ENCODE measurements around the gene TEX48.
A peak's percentile ranks its signal among the peaks of the same experiment; 100 is the strongest.

Gene TEX48

DNA sequence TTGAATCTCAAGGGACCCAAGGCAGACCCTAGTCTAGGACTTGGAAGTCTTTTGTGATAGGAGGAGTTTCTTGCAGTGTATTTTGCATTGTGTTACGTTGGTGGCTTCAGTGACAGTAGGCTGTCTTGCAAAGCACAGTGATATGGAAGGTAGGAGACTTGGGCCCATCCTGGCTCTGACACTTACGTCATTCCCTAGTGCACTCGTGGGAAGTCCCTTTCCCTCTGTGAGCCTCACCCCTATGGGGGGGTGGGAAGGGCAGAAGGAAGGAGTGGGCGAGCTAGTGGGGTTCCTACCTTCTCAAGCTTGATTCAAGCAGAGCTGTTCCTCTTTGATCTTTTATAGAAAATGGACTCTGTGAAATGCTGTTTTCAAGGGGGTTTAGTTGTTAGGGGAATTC lies 15.1 kb downstream of the TEX48 start:
- no peaks in the 10 kb centered on the region for H3K9me3 ChIP-seq (ENCODE audit: control insufficient read depth in 2 of 2, low read length in 2 of 2)
- no peak overlapping the region for H3K27ac ChIP-seq (ENCODE audit: low read length)
- no peaks in the 10 kb centered on the region for H3K36me3 ChIP-seq (ENCODE audit: control insufficient read depth in 2 of 2, insufficient read depth in 2 of 2, low read length in 2 of 2)
- H3K4me1 ChIP-seq (ENCODE audit: control insufficient read depth, insufficient read depth, low read length) = no peaks in the 10 kb centered on the region
- peaks cover 0 to 2% of the 10 kb centered on the region in 2 donors for H3K27me3 ChIP-seq (ENCODE audit: control insufficient read depth in 1 of 2, insufficient read depth in 2 of 2, low read length in 2 of 2)
- no peak overlapping the region for H3K9ac ChIP-seq (ENCODE audit: low read length in 2 of 2)
- H3K4me3 ChIP-seq (ENCODE audit: low read length in 2 of 2) = no peak overlapping the region

DNA sequence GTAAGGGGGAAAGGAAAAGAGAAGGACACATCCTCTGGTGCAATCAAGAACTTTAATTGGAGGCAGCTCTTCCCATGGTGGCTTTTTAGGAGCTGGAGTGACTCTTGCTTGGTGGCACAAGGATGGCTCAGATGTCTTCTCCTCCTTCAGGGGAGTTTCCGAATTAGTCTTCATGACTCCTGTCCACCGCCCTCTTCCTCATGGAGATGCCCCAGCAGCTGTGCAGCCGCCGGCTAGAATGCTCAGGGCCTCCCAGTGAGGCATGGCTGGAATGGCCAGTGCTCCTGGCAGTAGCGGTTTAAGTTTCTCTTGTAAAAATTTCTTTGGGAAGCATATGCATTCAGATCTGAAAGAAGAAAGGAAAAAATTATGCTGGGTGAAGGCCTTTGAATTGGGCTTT lies 15.6 kb downstream of the TEX48 start:
- Histone ChIP-seq H3K36me3 (ENCODE audit: control insufficient read depth in 2 of 2, insufficient read depth in 2 of 2, low read length in 2 of 2) (no peaks in the 10 kb centered on the region), H3K27me3 (ENCODE audit: control insufficient read depth in 1 of 2, insufficient read depth in 2 of 2, low read length in 2 of 2) (no peaks in the 10 kb centered on the region), H3K27ac (ENCODE audit: low read length) (no peak overlapping the region), H3K9ac (ENCODE audit: low read length in 2 of 2) (no peak overlapping the region), H3K4me3 (ENCODE audit: low read length in 2 of 2) (no peak overlapping the region), H3K9me3 (ENCODE audit: control insufficient read depth in 2 of 2, low read length in 2 of 2) (no peaks in the 10 kb centered on the region), H3K4me1 (ENCODE audit: control insufficient read depth, insufficient read depth, low read length) (no peaks in the 10 kb centered on the region)

DNA sequence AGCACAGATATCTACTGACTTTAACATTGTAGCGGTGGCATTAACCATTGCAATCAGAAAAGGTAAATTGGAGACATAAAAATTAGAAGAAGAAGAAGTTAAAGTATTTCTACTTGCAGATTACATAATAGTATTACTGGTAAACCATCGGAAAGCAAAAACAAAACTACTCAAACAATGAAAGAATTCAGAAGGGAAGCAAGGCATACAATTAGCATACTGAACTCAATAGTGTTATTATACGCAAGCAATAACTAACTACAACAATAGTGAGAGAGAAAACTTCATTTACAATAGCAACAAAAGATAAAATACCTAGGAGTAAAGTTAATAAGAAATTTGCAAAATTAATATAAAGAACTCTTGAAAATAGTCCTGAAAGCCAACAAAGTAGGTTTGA lies 17.8 kb downstream of the TEX48 start:
- no peaks in the 10 kb centered on the region for H3K4me1 ChIP-seq (ENCODE audit: control insufficient read depth, insufficient read depth, low read length)
- H3K9ac ChIP-seq (ENCODE audit: low read length in 2 of 2) = no peak overlapping the region
- no peaks in the 10 kb centered on the region for H3K36me3 ChIP-seq (ENCODE audit: control insufficient read depth in 2 of 2, insufficient read depth in 2 of 2, low read length in 2 of 2)
- no peaks in the 10 kb centered on the region for H3K27me3 ChIP-seq (ENCODE audit: control insufficient read depth in 1 of 2, insufficient read depth in 2 of 2, low read length in 2 of 2)
- H3K4me3 ChIP-seq (ENCODE audit: low read length in 2 of 2) = no peak overlapping the region
- no peaks in the 10 kb centered on the region for H3K9me3 ChIP-seq (ENCODE audit: control insufficient read depth in 2 of 2, low read length in 2 of 2)
- H3K27ac ChIP-seq (ENCODE audit: low read length) = no peak overlapping the region

DNA sequence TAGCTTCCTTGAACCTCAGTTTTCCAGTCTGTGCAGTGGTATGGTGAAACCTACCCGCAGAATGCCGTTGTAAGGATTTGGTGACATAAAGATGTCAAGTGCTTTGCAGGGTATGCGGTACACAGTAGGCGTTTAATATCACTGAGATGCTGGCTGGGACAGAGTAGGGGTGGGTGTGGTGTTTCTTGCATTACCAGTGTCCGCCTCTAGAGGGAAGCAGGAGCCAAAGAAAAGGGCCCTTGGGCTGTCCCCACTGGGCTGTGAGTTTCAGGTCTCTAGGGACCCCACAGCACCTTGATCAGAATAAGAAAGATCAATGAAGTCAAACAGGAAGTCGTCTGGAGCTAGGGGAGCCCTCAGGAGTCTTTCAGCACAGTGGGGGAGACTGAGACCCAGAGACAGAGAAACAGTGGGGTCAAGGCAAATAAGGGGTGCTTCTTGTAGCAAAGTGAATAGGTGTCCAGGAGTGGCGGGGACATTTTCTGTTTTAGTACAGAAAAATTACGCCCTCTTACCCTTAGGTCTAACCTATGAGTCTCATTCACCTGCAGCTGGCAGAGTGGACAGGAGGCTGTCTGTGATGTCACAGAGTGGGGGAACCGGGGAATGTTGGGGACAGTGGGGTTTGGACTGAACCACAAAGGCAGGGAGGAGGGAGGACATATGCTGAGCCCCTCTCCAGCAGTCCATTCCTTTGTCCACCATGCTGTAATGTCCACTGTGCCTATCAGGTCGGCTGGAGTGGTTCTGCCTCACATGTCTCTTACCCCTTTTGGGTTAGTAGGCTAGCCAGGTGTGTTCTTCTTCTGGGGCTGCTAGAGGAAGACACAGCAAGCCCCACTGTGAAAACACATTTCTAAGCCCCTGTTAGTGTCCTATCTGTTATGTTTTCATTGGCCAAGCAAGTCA lies 19.7 kb downstream of the TEX48 start:
- Histone ChIP-seq H3K27ac (ENCODE audit: low read length) (no peak overlapping the region), H3K4me3 (ENCODE audit: low read length in 2 of 2) (no peak overlapping the region), H3K27me3 (ENCODE audit: control insufficient read depth in 1 of 2, insufficient read depth in 2 of 2, low read length in 2 of 2) (no peaks in the 10 kb centered on the region), H3K4me1 (ENCODE audit: control insufficient read depth, insufficient read depth, low read length) (no peaks in the 10 kb centered on the region), H3K36me3 (ENCODE audit: control insufficient read depth in 2 of 2, insufficient read depth in 2 of 2, low read length in 2 of 2) (no peaks in the 10 kb centered on the region), H3K9me3 (ENCODE audit: control insufficient read depth in 2 of 2, low read length in 2 of 2) (no peaks in the 10 kb centered on the region), H3K9ac (ENCODE audit: low read length in 2 of 2) (no peak overlapping the region)

DNA sequence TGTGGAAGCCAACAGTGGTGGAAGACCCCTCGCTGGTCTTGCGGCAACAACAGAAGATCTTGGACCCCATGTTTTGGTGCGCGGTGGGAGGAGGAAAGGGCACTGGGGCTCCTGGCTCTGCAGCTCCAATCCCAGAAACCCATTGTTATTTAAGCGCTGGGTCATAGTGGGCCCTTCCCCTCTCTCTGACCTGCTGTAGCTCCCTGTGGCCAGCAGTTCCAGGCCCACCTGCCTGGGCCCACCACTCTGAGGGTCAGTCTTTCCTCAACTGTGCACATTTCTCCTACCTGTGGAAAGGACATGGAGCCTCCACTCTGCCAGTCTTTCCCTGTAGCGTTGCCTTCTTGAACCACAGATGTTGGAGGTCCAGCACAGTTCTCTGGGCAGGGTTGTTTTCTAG lies 24.3 kb downstream of the TEX48 start, which contains the start of gene TEX53:
TSS of gene TEX53 (minus strand) at position 101 of the 400 bp plus-strand sequence. CDS start at position 70, 31 bp downstream.
- Histone ChIP-seq H3K9ac (ENCODE audit: low read length in 2 of 2) (no peak within 1 kb of the TSS), H3K4me1 (ENCODE audit: control insufficient read depth, insufficient read depth, low read length) (peaks cover 3% of the 10 kb centered on the region), H3K36me3 (ENCODE audit: control insufficient read depth in 2 of 2, insufficient read depth in 2 of 2, low read length in 2 of 2) (no peaks in the 10 kb centered on the region), H3K4me3 (ENCODE audit: low read length in 2 of 2) (no peak within 1 kb of the TSS), H3K27ac (ENCODE audit: low read length) (no peak within 1 kb of the TSS), H3K27me3 (ENCODE audit: control insufficient read depth in 1 of 2, insufficient read depth in 2 of 2, low read length in 2 of 2) (no peaks in the 10 kb centered on the region), H3K9me3 (ENCODE audit: control insufficient read depth in 2 of 2, low read length in 2 of 2) (no peaks in the 10 kb centered on the region)

DNA sequence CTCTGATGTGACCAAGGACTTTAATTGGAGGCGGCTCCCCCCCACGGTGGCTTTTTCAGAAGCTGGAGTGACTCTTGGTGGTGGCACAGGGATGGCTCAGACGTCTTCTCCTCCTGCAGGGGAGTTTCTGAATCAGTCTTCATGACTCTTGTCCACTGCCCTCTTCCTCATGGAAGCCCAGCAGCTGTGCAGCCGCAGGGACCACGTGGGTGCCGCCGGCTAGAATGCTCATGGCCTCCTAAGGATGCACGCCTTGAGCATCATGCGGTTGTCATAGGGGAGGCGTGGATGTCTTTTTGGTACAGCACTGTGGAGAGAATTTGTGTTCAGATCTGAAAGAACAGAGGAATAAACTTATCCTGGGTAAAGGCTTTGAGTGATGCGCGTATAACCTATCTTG lies 25.7 kb downstream of the TEX48 start:
- no peak overlapping the region for H3K4me3 ChIP-seq (ENCODE audit: low read length in 2 of 2)
- no peaks in the 10 kb centered on the region for H3K36me3 ChIP-seq (ENCODE audit: control insufficient read depth in 2 of 2, insufficient read depth in 2 of 2, low read length in 2 of 2)
- H3K27ac ChIP-seq (ENCODE audit: low read length) = no peak overlapping the region
- no peaks in the 10 kb centered on the region for H3K27me3 ChIP-seq (ENCODE audit: control insufficient read depth in 1 of 2, insufficient read depth in 2 of 2, low read length in 2 of 2)
- peaks cover 3% of the 10 kb centered on the region for H3K4me1 ChIP-seq (ENCODE audit: control insufficient read depth, insufficient read depth, low read length)
- H3K9ac ChIP-seq (ENCODE audit: low read length in 2 of 2) = no peak overlapping the region
- H3K9me3 ChIP-seq (ENCODE audit: control insufficient read depth in 2 of 2, low read length in 2 of 2) = no peaks in the 10 kb centered on the region

DNA sequence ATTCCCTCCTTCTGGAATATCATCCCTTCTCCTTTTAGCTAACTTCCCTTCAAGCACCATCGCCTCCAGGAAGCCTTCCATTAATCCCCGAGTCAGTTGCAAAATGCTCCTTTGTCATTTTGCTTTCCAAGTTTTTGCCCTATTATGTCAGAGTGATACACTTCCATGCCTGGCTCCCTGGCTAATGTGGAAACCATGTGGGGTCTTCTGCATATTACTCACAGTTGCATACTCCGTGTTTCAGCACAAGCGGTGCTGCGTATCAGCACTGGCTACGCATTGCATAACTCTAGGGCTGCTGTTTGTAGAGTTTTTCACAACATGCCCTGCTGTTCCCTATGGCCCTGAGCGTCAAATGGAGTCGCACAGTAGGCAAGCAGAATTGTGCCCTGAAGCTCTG lies 26.3 kb downstream of the TEX48 start:
- no peak overlapping the region for H3K27ac ChIP-seq (ENCODE audit: low read length)
- H3K4me1 ChIP-seq (ENCODE audit: control insufficient read depth, insufficient read depth, low read length) = peaks cover 3% of the 10 kb centered on the region
- no peaks in the 10 kb centered on the region for H3K27me3 ChIP-seq (ENCODE audit: control insufficient read depth in 1 of 2, insufficient read depth in 2 of 2, low read length in 2 of 2)
- no peak overlapping the region for H3K4me3 ChIP-seq (ENCODE audit: low read length in 2 of 2)
- no peak overlapping the region for H3K9ac ChIP-seq (ENCODE audit: low read length in 2 of 2)
- H3K36me3 ChIP-seq (ENCODE audit: control insufficient read depth in 2 of 2, insufficient read depth in 2 of 2, low read length in 2 of 2) = no peaks in the 10 kb centered on the region
- H3K9me3 ChIP-seq (ENCODE audit: control insufficient read depth in 2 of 2, low read length in 2 of 2) = no peaks in the 10 kb centered on the region

DNA sequence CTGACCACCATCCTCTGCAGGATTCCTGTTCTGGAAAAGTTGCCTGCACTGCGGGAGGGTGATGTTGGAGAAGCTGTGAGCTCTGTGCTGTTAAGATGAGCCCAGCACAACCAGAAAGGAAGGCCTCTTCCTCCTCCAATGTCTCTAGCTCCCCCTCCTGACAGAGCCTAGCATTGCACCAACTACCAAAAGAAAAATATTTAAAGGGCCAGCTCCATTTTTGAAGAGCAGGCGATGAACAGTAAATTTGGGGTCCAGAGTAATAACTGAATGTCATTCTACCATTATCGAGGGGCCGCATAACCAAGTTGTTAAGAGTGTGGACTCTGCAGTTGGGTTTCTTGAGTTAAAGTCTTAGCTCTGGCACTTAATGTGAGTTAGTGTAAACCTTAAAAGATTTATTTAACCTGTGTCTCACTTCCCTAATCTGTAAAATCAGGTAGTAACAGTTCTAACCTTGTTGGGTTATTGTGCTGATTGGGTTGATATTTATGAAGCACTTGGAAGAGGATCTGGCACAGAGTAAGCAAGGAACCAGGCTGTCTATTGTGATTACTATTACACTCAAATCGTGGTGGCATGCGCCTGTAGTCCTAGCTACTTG lies 28.3 kb downstream of the TEX48 start:
- Histone ChIP-seq H3K9me3 (ENCODE audit: control insufficient read depth in 2 of 2, low read length in 2 of 2) (no peaks in the 10 kb centered on the region), H3K4me3 (ENCODE audit: low read length in 2 of 2) (no peak overlapping the region), H3K27me3 (ENCODE audit: control insufficient read depth in 1 of 2, insufficient read depth in 2 of 2, low read length in 2 of 2) (no peaks in the 10 kb centered on the region), H3K4me1 (ENCODE audit: control insufficient read depth, insufficient read depth, low read length) (peaks cover 3% of the 10 kb centered on the region), H3K36me3 (ENCODE audit: control insufficient read depth in 2 of 2, insufficient read depth in 2 of 2, low read length in 2 of 2) (no peaks in the 10 kb centered on the region), H3K9ac (ENCODE audit: low read length in 2 of 2) (peak overlapping the region; percentile 1 to 6), H3K27ac (ENCODE audit: low read length) (no peak overlapping the region)

DNA sequence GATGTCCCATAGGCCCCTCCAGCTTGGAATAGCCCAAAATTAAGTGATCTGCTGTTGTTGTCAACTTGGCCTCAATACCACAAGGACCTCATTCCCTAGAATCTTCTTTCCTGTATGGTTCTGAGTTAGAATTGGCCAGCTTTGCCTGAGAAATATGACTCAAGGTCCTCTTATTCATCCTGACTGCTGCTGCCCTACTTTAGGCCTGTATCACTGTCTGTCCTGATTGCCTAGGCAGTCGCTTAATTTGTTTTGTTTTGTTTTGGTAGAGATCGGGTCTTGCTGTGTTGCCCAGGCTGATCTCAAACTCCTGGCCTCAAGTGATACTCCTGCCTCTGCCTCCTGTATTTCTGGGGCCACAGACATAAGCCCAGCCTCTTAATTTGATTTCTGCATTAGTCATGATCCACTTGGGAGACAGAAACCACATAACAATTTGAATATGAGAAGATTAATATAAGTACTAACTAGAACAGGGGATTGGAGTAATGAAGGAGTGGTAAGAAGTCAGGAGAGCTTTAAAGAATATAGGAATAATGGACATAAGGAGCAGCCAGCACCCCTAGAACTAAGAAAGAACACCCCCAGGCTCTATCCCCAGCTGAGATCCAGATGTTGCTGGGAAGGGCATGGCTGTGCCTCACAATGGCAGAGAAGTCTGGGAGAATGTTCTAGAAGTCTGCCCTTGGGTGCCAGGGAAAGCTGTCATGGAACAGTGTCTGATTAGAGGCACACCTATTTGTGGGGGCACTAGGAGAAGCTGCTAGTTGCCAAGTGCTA lies 29.0 kb downstream of the TEX48 start:
- Histone ChIP-seq H3K27me3 (ENCODE audit: control insufficient read depth in 1 of 2, insufficient read depth in 2 of 2, low read length in 2 of 2) (no peaks in the 10 kb centered on the region), H3K4me1 (ENCODE audit: control insufficient read depth, insufficient read depth, low read length) (peaks cover 3% of the 10 kb centered on the region), H3K4me3 (ENCODE audit: low read length in 2 of 2) (no peak overlapping the region), H3K9me3 (ENCODE audit: control insufficient read depth in 2 of 2, low read length in 2 of 2) (no peaks in the 10 kb centered on the region), H3K9ac (ENCODE audit: low read length in 2 of 2) (peak overlapping the region; percentile 31 to 47), H3K27ac (ENCODE audit: low read length) (no peak overlapping the region), H3K36me3 (ENCODE audit: control insufficient read depth in 2 of 2, insufficient read depth in 2 of 2, low read length in 2 of 2) (no peaks in the 10 kb centered on the region)

DNA sequence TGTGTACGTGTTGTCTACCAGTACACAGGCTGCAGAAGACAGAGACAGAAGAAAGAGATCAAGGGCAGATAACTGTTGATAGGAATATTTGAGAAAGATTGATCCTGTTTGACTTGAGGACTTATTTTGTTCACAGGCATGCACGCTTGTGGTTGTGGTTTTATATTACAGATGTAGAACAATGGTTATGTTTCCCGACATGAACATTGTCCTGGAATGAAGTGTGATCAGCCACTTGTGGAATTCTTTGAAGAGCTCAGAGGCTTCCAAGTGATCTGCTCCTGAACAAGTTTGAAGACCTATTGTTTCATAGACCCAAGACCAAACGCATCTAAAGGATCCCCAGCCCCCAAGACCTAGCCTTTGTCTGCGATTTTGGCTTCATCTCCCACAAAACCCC lies 38.1 kb downstream of the TEX48 start:
- H3K36me3 ChIP-seq (ENCODE audit: control insufficient read depth in 2 of 2, insufficient read depth in 2 of 2, low read length in 2 of 2) = peaks cover 22 to 29% of the 10 kb centered on the region in 2 donors
- H3K4me1 ChIP-seq (ENCODE audit: control insufficient read depth, insufficient read depth, low read length) = no peaks in the 10 kb centered on the region
- H3K4me3 ChIP-seq (ENCODE audit: low read length in 2 of 2) = no peak overlapping the region
- H3K9ac ChIP-seq (ENCODE audit: low read length in 2 of 2) = no peak overlapping the region
- H3K27ac ChIP-seq (ENCODE audit: low read length) = no peak overlapping the region
- no peaks in the 10 kb centered on the region for H3K9me3 ChIP-seq (ENCODE audit: control insufficient read depth in 2 of 2, low read length in 2 of 2)
- H3K27me3 ChIP-seq (ENCODE audit: control insufficient read depth in 1 of 2, insufficient read depth in 2 of 2, low read length in 2 of 2) = no peaks in the 10 kb centered on the region
